NCI-H187 (cell line): ENCODE data around the gene PIP5K1C.
"Not testable (repeated sequence)": the region's sequence is repeated elsewhere in the genome, so short reads cannot be mapped to it uniquely, and the experiment has no call there.

ENCODE experiments used
- DNase-seq, 2 experiments: peaks; one replicate each; lab custom pipeline; 2025; lab: John Stamatoyannopoulos, UW

Gene PIP5K1C

DNA sequence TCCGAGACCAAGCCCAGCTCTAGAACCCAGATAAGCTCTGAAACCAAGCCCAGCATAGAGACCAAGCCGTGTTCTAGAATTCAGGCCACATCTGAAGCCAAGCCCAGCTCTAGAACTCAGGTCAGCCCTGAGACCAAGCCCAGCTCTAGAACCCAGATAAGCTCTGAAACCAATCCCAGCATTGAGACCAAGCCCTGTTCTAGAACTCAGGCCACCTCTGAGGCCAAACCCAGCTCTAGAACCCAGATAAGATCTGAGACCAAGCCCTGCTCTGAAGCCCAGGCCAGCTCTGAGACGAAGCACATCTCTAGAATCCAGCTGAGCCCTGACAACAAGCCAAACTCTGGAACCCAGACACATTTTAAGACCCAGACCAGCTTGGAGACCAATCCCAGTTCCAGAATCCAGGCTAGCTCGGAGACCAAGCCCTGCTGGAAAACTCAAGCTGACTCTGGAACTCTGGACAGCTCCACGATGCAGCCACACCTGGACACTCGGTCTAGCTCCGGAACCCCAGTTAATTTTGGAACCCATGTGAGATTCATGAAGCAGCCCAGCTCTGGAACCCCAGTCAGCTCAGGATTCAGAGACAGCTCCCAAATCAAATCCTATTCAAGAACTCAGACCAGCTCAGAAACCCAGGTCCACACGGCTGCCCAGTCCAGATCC is 109.1 kb downstream of the PIP5K1C start:
- no peak for DNase-seq

DNA sequence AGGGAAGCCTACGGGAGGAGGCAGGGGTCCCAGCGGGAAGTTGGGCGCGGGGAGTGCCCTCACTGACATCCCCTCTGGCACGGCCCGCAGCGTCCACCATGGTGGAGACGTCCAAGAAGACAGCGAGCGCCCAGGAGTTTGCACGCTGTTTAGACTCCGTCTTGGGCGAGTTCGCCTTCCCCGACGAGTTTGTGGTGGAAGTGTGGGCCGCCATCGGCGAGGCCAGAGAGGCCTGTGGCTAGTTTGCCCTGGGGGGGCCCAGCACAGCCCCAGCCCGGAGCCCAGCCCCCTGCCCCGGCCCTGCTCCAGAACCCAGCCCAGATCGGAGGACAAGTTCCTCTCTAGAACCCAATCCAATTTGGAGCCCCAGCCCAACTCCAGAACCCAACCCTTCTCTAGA is 110.3 kb downstream of the PIP5K1C start:
- no peak for DNase-seq

DNA sequence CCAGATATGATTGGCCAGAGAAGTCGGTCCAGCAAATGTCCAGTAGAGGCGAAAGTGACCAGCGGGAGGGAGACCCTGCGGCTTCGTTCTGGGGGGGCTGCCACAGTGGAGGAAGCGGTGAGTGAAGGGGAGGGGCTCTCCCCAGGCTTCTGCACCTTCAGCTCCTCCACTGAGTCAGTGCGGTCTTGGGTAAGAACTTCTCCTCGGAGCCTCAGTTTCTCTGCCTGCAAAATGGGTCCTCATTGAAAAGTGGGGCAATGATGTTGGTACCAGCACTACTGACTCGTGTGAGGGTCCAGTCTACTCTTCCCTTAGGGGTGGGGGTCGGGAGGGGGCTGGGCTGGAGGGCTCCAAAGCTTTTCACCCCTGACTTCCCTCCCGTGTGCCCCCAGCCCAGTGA is 110.8 kb downstream of the PIP5K1C start:
- no peak for DNase-seq

DNA sequence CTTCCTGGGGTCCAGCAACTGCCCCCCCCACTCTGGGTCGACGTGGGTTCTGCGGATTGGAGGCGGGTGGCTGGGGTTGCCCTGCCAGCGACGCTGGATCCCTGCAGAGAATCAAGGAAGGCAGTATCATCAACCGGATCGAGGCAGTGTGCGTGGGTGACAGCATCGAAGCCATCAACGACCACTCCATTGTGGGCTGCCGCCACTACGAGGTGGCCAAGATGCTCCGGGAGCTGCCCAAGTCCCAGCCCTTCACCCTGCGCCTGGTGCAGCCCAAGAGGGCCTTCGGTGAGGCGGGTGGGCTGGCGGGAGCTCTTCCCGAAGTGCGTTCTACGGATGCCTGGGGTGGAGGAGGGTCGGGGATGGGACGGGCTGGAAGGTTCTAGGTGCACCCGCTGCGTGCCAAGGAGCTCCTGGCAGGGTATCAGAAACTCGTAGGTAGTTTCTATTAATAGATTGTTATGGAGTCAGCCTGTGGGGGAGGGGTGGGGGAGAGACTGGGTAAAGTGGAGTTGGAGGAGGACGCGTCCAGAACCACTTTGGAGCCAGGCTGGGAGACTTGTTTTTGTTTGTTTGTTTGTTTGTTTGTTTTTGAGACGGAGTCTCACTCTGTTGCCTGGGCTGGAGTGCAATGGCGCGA is 113.4 kb downstream of the PIP5K1C start:
- no peak for DNase-seq

DNA sequence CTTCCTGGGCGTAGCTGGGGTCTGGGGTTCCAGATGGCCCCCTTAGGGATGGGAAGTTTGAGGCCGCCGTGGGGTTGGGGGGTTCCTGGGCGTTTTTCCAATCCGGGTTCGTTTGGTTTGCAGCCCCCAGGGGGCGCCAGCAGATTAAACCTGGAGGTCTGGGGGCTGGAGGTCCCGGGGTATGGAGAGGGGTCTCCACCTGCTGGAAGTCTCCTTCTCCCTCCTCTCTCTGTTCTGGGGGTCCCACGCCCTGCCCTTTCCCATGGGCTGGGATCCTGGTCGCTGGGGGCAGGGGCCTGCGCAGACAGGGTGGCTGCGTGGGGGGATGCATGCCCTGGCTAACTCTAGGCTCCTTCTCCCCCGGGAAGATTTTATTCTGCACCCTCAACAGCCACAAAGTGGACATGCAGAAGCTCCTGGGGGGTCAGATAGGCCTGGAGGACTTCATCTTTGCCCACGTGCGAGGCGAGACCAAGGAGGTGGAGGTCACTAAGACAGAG is 114.1 kb downstream of the PIP5K1C start:
- DNase-seq = no peak

DNA sequence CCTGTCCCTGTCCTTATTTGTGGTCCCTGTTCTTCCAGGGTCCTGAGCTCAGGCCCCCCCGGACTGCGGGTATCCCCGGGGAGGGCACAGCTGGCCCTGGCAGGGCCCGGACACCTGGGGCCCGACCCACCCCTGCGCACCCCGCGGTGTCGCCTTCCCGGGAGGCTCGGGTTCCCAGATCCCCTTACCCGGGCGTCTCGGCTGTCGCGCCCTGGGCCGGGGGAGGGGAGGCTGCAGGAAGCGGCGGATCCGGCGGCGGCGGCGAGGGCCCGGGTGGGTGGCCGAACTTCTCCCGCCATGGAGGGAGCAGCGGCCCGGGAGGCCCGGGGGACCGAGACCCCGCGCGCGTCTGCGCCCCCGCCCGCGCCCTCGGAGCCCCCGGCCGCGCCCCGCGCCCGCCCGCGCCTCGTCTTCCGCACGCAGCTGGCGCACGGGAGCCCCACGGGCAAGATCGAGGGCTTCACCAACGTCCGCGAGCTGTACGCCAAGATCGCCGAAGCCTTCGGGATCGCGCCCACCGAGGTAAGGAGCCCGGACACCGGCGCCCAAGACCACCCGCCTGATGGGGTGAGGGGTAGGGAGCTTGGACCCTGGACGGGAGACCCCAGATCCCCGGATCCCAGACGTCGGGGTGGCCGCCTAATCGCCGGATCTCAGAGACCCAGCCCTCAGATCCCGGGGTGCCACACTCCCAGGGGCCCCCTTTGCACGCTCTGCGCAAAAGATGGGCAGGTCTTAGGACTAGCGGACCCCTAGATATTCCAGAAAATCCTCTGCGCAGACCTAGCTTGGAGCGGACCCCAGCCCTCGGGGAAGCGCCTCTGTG is 114.8 kb downstream of the PIP5K1C start, which contains the start of gene GIPC3:
Gene GIPC3, plus strand, starts transcription at position 178 of the 826 bp plus-strand sequence. Its CDS starts 120 bp downstream, at position 298.
- DNase-seq = no peak

DNA sequence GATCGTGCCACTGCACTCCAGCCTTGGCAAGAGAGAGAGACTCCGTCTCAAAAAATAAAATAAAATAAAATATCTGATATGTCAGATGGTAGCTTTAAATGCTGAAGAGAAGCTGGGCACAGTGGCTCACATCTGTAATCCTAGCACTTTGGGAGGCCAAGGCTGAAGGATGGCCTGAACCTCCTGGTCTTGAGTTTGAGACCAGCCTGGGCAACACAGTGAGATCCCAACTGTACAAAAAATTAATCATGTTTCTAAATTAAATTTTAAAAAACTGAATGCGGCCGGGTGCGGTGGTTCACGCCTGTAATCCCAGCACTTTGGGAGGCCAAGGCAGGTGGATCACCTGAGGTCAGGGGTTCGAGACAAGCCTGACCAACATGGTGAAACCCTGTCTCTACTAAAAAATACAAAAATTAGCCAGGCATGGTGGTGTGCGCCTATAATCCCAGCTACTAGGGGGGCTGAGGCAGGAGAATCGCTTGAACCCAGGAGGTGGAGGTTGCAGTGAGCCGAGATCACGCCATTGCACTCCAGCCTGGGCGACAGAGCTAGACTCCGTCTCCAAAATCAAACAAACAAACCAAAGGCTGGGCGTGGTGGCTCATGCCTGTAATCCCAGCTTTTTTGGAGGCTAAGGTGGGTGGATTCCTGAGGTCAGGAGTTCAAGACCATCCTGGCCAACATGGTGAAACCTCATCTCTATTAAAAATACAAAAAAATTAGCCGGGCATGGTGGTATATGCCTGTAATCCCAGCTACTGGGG is 116.0 kb downstream of the PIP5K1C start:
- not testable (repeated sequence) for DNase-seq

DNA sequence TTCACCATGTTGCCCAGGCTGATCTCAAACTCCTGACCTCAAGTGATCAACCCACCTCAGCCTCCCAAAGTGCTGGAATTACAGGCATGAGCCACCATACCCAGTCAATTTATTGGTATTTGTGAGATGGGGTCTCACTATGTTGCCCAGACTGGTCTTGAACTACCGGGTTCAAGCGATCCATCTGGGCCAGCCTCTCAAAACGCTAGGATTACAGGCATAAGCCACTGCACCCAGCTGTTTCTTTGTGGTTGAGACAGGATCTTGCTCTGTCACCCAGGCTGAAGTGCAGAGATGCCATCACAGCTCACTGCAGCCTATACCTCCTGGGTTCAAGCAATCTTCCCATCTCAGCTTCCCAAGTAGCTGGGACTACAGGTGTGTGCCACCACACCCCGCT is 118.5 kb downstream of the PIP5K1C start:
- not testable (repeated sequence) for DNase-seq
